Right lobe of liver (tissue), 4 donors: Measurements from ENCODE around the gene DISP3.

ENCODE experiments used
- CTCF ChIP-seq, 4 donors: fragments of 200-600 bp in 3 of 4; fragments of 450-650 bp in 1 of 4; IDR thresholded peaks; one replicate each; pipeline versions ENCODE4 v1.5.1 to v1.8.0; 2016 to 2022; ENCODE audit warnings: antibody characterized with exemption in 4 of 4, mild to moderate bottlenecking in 2 of 4
- POLR2A ChIP-seq: fragments of 450-650 bp; IDR thresholded peaks from one replicate; pipeline ENCODE4 v1.6.1; 2017; ENCODE audit warnings: antibody characterized with exemption, mild to moderate bottlenecking
- donor health status: DM: no; HTN: no; CAD: no.
- donor health status: DM: no; HTN: no; CAD: no.
- donor health status: DM: no; HTN: yes; CAD: no.

- no peak for TF ChIP-seq CTCF (IDR thresholded peaks at IDR 0.05)
- TF ChIP-seq POLR2A = no peak
Measured at GRCh38 chr1:11585389-11585788, 106.4 kb downstream of the DISP3 start.
